ENCODE measurements around the gene SYPL1. TPM values are rescaled to one million over a fixed set of nuclear protein-coding genes. Genes with fewer than 3 reads are reported as not detected.

SYPL1 gene
- total and polyA plus RNA-seq, 2 donors (not counting 3 experiments of a cell fraction or from before 2014, with no cell fraction given), result 59.8 to 67.1 TPM

DNA sequence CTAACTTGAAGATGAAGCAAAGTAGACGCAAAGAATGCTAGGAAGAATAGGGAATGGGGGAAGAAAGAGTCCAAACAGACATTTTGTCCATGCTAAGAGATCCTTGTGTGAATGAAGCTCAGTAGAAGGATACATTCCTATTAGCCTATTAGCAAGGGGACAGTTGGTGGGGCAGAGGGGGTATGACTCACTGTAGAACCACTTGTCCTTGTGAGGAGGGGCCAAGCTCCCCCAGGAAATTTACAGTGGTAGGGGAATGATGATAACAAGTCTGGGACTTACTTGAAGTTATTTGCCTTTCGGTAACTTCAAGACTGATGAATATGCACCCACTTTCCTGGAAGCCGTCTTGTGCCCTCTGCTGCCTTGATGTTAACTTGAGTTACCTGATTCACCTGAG lies 17.2 kb upstream of the SYPL1 start:
- Histone ChIP-seq H3K27ac (ENCODE audit: insufficient read depth, low read depth, low read length) (no peak overlapping the region), H3K4me1 (ENCODE audit: control insufficient read depth, extremely low read depth, insufficient read depth, low read length) (peaks cover 8% of the 10 kb centered on the region), H4K20me1 (replicated peaks; ENCODE audit: control insufficient read depth, extremely low read depth, insufficient read depth, low read length) (no peaks in the 10 kb centered on the region), H3K4me2 (ENCODE audit: insufficient read depth, low read length) (no peak overlapping the region), H2AFZ (ENCODE audit: low read depth, low read length) (no peak overlapping the region), H3K4me3 (replicated peaks in 1 of 3; ENCODE audit: insufficient read depth in 1 of 3, low read depth in 1 of 3, low read length in 3 of 3) (no peak overlapping the region), H3K36me3 (ENCODE audit: control insufficient read depth in 2 of 2, extremely low read depth in 1 of 2, insufficient read depth in 2 of 2, low read length in 2 of 2) (no peaks in the 10 kb centered on the region), H3K79me2 (ENCODE audit: control insufficient read depth, insufficient read depth, low read length) (no peaks in the 10 kb centered on the region), H3K9me3 (replicated peaks; ENCODE audit: control insufficient read depth, insufficient read depth, low read length) (no peaks in the 10 kb centered on the region), H3K27me3 (ENCODE audit: control insufficient read depth in 2 of 2, insufficient read depth in 2 of 2, low read length in 2 of 2) (peaks cover 13 to 24% of the 10 kb centered on the region in 2 experiments), H3K9me1 (replicated peaks; ENCODE audit: control insufficient read depth, extremely low read depth, insufficient read depth, low read length) (no peaks in the 10 kb centered on the region), H3K9ac (replicated peaks; ENCODE audit: extremely low read depth, insufficient read depth, low read length) (no peak overlapping the region)
- no peak for TF ChIP-seq POLR2AphosphoS5 (IDR thresholded peaks at IDR 0.05; ENCODE audit: insufficient read depth, low read depth, low read length)
- no peak for TF ChIP-seq GATA2 (IDR thresholded peaks at IDR 0.05; ENCODE audit: insufficient read depth, insufficient read length, low read depth, low read length)
- TF ChIP-seq MYC (IDR thresholded peaks at IDR 0.05; ENCODE audit: low read depth, low read length), result no peak
- no peak for TF ChIP-seq JUN (IDR thresholded peaks at IDR 0.05; ENCODE audit: borderline replicate concordance, insufficient read depth, insufficient read length, low read depth)
- no peak for TF ChIP-seq MAX (IDR thresholded peaks at IDR 0.05; ENCODE audit: insufficient read depth, insufficient read length)
- no peak for TF ChIP-seq CTCF (IDR thresholded peaks at IDR 0.05; ENCODE audit: extremely low read depth in 1 of 2, insufficient read depth in 1 of 2, low read depth in 1 of 2, low read length in 2 of 2)
- no peak for TF ChIP-seq FOS (IDR thresholded peaks at IDR 0.05; ENCODE audit: borderline replicate concordance, insufficient read depth, low read length)
- no peak for TF ChIP-seq EZH2 (IDR thresholded peaks at IDR 0.05; ENCODE audit: borderline replicate concordance, low read depth, low read length, severe bottlenecking)
- TF ChIP-seq POLR2A (IDR thresholded peaks at IDR 0.05; ENCODE audit: low read depth, low read length), result no peak
- FAIRE-seq (no peak), DNase-seq (ENCODE audit: low read depth, low spot score) (no peak)
- ChIA-PET CTCF (no interaction called here), POLR2A (no interaction called here)
- intact Hi-C loops (cut with micrococcal nuclease), result no loop called here
- dilution Hi-C loops (cut with MboI; ENCODE audit: extremely low pct_ligation_motif_present, low sequenced_read_pairs), result no loop called here
- BruUV-seq (replicated peaks), result no TSS peak

Measured in endothelial cell of umbilical vein (primary cell).